PC-3 (cell line): ENCODE results near the gene ALDOA. TPM values are rescaled to one million over a fixed set of nuclear protein-coding genes. Genes with fewer than 3 reads are reported as not detected.
"Not testable (repeated sequence)": the region's sequence is repeated elsewhere in the genome, so short reads cannot be mapped to it uniquely, and the experiment has no call there.

Source experiments
- ATAC-seq: fragments of 200-7000 bp; cut with Tn5 transposase; 2 replicates; pipeline ENCODE4 v1.9.1; 2020; ENCODE audit warnings: mild to moderate bottlenecking, moderate library complexity
- BruUV-seq: library from RNA; stranded (reverse); fragments of 400-500 nt; replicated peaks from 2 replicates; lab custom pipeline; 2021; lab: Mats Ljungman, UMichigan
- CTCF ChIA-PET: fragments of 300-600 bp; sonication (Branson Sonifier 250); formaldehyde crosslinking; loops from one replicate; lab custom pipeline; 2022; ENCODE audit warnings: antibody characterized with exemption; lab: Charles Lee
- POLR2A ChIA-PET: fragments of 300-600 bp; sonication (Branson Sonifier 250); formaldehyde crosslinking; loops from one replicate; lab custom pipeline; 2022; ENCODE audit warnings: antibody characterized with exemption; ENCODE audit not compliant: unreplicated experiment; lab: Charles Lee
- DNase-seq: peaks from one replicate; pipeline ENCODE4 v3.0.0-alpha.2; 2015
- H2AFZ ChIP-seq: fragments of 300-600 bp; sonication (generic); 2 replicates; pipeline ENCODE4 v1.6.0; 2016; ENCODE audit warnings: antibody characterized with exemption, low read length
- H3F3A ChIP-seq: fragments of 300-600 bp; sonication (generic); one replicate; pipeline ENCODE4 v1.6.0; 2017; ENCODE audit warnings: antibody characterized with exemption, low read length, control low read depth, mild to moderate bottlenecking; ENCODE audit not compliant: unreplicated experiment
- H3K27ac ChIP-seq: fragments of 300-600 bp; sonication (generic); 2 replicates; pipeline ENCODE4 v1.5.1; 2016; ENCODE audit warnings: mild to moderate bottlenecking, low read length
- H3K27me3 ChIP-seq: fragments of 300-600 bp; sonication (generic); 2 replicates; pipeline ENCODE4 v1.6.1; 2016; ENCODE audit warnings: low read length, mixed read lengths
- H3K36me3 ChIP-seq: fragments of 300-600 bp; sonication (generic); 2 replicates; pipeline ENCODE4 v1.6.1; 2016; ENCODE audit warnings: low read depth, mixed run types, low read length, mixed read lengths
- H3K4me1 ChIP-seq: fragments of 300-600 bp; sonication (generic); 2 replicates; pipeline ENCODE4 v1.5.1; 2016; ENCODE audit warnings: low read length; ENCODE audit not compliant: insufficient read depth
- H3K4me2 ChIP-seq: fragments of 300-600 bp; sonication (generic); 2 replicates; pipeline ENCODE4 v1.6.0; 2016; ENCODE audit warnings: low read length
- H3K4me3 ChIP-seq: fragments of 300-600 bp; sonication (generic); 2 replicates; pipeline ENCODE4 v1.5.1; 2016; ENCODE audit warnings: mild to moderate bottlenecking, low read length, mixed read lengths
- H3K79me2 ChIP-seq: fragments of 300-600 bp; sonication (generic); 2 replicates; pipeline ENCODE4 v1.6.1; 2017; ENCODE audit warnings: low read length, mixed read lengths
- H3K9ac ChIP-seq: fragments of 300-600 bp; sonication (generic); 2 replicates; pipeline ENCODE4 v1.6.0; 2016; ENCODE audit warnings: mild to moderate bottlenecking, low read length
- H3K9me2 ChIP-seq: fragments of 300-600 bp; sonication (generic); replicated peaks from 2 replicates; pipeline ENCODE4 v1.6.1; 2016; ENCODE audit warnings: mixed run types, low read length, mixed read lengths
- H3K9me3 ChIP-seq: fragments of 300-600 bp; sonication (generic); 2 replicates; pipeline ENCODE4 v1.6.1; 2016; ENCODE audit warnings: low read length, mixed read lengths
- H4K20me1 ChIP-seq: fragments of 300-600 bp; sonication (generic); 2 replicates; pipeline ENCODE4 v1.6.1; 2016; ENCODE audit warnings: low read length, mixed read lengths
- EZH2 ChIP-seq: fragments of 300-600 bp; sonication (generic); IDR thresholded peaks from one replicate; pipeline ENCODE4 v1.6.1; 2017; ENCODE audit warnings: antibody characterized with exemption, mild to moderate bottlenecking, low read length; ENCODE audit not compliant: unreplicated experiment
- EZH2phosphoT487 ChIP-seq: fragments of 300-600 bp; sonication (generic); IDR thresholded peaks from 2 replicates; pipeline ENCODE4 v1.6.1; 2018; ENCODE audit warnings: mild to moderate bottlenecking, antibody characterized with exemption, low read length, borderline replicate concordance
- intact Hi-C: fragments of 100-400 bp; cut with micrococcal nuclease; formaldehyde crosslinking; loops from 2 replicates; pipeline ENCODE4 v1.9.0; 2023
- total RNA-seq: library from RNA; depleted of rRNA; stranded (reverse); fragments of >200 nt; gene quantifications from 2 replicates; pipeline ENCODE4 v1.2.3, GENCODE V29; 2014
- TF ChIP-seq, protein P1 (sequence below): fragments of 300-600 bp; sonication (generic); conservative IDR thresholded peaks from 2 replicates; pipeline ENCODE4 v1.5.1; 2017; ENCODE audit warnings: antibody characterized with exemption, low read depth, mild to moderate bottlenecking, low read length

ALDOA gene
- total RNA-seq, 1 experiment from 2014 or later: 2,048 TPM

DNA sequence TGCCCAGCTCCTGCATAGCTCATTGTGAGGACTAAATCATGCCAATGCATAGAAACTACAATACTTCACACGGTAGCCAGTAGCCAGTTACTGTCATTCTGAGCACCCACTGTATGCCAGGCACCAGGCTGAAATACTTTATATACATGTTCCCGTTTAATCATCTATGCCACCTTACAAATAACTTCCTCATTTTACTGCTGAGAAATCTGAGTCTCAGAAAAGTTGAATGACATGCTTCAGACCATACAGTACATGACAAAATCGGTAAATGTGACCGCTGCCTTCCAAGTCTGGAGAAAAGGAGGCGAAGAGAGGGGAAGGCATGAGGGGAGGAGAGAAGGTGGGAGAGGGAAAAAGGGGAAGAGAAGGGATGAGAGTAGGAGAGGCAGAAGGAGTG is 25.3 kb upstream of the ALDOA start:
- H3K4me2 ChIP-seq: no peak overlapping the region
- no peaks in the 10 kb centered on the region for H3K9me3 ChIP-seq
- no peaks in the 10 kb centered on the region for H3K27me3 ChIP-seq
- ATAC-seq (no peak), DNase-seq (no peak)
- H3K4me3 ChIP-seq: no peak overlapping the region
- no peak overlapping the region for H2AFZ ChIP-seq
- H3K4me1 ChIP-seq: no peaks in the 10 kb centered on the region
- BruUV-seq: no TSS peak
- H3F3A ChIP-seq: no peaks in the 10 kb centered on the region
- H3K36me3 ChIP-seq: no peaks in the 10 kb centered on the region
- intact Hi-C loops: no loop called here
- no peak overlapping the region for H3K27ac ChIP-seq
- H3K9ac ChIP-seq: no peak overlapping the region
- H3K9me2 ChIP-seq: no peaks in the 10 kb centered on the region
- TF ChIP-seq EZH2: no peak
- TF ChIP-seq, protein P1, sequence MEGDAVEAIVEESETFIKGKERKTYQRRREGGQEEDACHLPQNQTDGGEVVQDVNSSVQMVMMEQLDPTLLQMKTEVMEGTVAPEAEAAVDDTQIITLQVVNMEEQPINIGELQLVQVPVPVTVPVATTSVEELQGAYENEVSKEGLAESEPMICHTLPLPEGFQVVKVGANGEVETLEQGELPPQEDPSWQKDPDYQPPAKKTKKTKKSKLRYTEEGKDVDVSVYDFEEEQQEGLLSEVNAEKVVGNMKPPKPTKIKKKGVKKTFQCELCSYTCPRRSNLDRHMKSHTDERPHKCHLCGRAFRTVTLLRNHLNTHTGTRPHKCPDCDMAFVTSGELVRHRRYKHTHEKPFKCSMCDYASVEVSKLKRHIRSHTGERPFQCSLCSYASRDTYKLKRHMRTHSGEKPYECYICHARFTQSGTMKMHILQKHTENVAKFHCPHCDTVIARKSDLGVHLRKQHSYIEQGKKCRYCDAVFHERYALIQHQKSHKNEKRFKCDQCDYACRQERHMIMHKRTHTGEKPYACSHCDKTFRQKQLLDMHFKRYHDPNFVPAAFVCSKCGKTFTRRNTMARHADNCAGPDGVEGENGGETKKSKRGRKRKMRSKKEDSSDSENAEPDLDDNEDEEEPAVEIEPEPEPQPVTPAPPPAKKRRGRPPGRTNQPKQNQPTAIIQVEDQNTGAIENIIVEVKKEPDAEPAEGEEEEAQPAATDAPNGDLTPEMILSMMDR: no peak
- no peak for TF ChIP-seq EZH2phosphoT487
- ChIA-PET CTCF (interaction anchor here (0.7 to 1.0 kb wide), 2 partner anchors 25 to 405 kb away, joined by 3 to 6 read pairs; partner anchors contain the start of gene SEPHS2), POLR2A (interaction anchor here (0.6 kb wide), 1 partner anchor 102 kb away, joined by 19 read pairs; no protein-coding TSS in a partner anchor)
- H3K79me2 ChIP-seq: no peaks in the 10 kb centered on the region
- no peaks in the 10 kb centered on the region for H4K20me1 ChIP-seq

DNA sequence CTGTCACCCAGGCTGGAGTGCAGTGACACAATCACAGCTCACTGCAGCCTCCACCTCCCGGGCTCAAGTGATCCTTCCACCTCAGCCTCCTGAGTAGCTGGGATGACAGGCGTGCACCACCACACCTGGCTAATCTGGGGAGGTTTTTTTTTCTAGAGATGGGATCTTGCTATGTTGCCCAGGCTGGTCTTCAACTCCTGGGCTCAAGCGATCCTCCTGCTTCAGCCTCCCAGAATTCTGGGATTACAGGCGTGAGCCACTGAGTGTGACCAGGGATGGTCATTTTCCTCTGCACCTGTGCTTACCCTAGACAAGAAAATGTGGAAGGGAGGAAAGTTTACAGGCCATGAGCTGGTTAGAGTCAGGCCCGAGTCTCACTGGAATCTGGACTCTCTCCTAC is 24.9 kb upstream of the ALDOA start:
- H2AFZ ChIP-seq, intact Hi-C loops, H3K4me3 ChIP-seq, POLR2A ChIA-PET, H3F3A ChIP-seq, DNase-seq, H3K9me3 ChIP-seq, H3K79me2 ChIP-seq, H4K20me1 ChIP-seq, H3K36me3 ChIP-seq, H3K27me3 ChIP-seq, H3K4me2 ChIP-seq, H3K9ac ChIP-seq, BruUV-seq, H3K4me1 ChIP-seq, H3K9me2 ChIP-seq, CTCF ChIA-PET, ATAC-seq, H3K27ac ChIP-seq: not testable (repeated sequence)

DNA sequence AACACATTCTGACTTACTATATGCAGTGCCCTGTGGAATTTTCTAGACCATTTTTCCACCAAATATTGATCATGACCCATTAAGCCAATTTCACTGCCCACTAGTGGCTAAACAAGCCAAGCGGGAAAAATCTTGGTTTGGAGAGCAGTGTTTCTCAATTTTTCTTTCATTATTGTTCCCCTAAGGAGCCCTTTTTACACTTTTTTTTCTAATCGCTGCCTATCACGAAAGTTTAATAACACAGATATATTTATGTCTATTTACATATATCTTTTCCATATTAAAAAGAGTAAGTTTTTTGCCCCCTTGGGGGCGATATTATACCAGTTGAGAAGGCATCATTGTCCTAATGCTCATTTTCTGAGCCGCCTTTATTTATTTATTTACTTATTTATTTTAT is 23.7 kb upstream of the ALDOA start:
- DNase-seq: peak; percentile 67
- BruUV-seq: no TSS peak
- Histone ChIP-seq H3K9me2 (no peaks in the 10 kb centered on the region), H2AFZ (0 out of 2 replicates have a peak overlapping the region, but pooled peaks have one; percentile 48), H3K27ac (no peak overlapping the region), H3K4me3 (no peak overlapping the region), H3K36me3 (no peaks in the 10 kb centered on the region), H3K79me2 (no peaks in the 10 kb centered on the region), H3F3A (no peaks in the 10 kb centered on the region), H3K9ac (no peak overlapping the region), H3K4me2 (0 out of 2 replicates have a peak overlapping the region, but pooled peaks have one; percentile 28), H3K4me1 (no peaks in the 10 kb centered on the region), H3K27me3 (no peaks in the 10 kb centered on the region), H3K9me3 (no peaks in the 10 kb centered on the region), H4K20me1 (no peaks in the 10 kb centered on the region)
- ChIA-PET POLR2A (no interaction called here), CTCF (no interaction called here)
- no peak for ATAC-seq
- intact Hi-C loops: no loop called here
- TF ChIP-seq, protein P1: peak; percentile 52
- TF ChIP-seq EZH2phosphoT487: no peak
